NCI-H1092 treated with DMSO at 0.1 percent for 48 hours (cell line): ENCODE data around the gene TCEA3.

ENCODE experiments used
- DNase-seq: peaks from one replicate; lab custom pipeline; 2025; lab: John Stamatoyannopoulos, UW

TCEA3 gene

DNA sequence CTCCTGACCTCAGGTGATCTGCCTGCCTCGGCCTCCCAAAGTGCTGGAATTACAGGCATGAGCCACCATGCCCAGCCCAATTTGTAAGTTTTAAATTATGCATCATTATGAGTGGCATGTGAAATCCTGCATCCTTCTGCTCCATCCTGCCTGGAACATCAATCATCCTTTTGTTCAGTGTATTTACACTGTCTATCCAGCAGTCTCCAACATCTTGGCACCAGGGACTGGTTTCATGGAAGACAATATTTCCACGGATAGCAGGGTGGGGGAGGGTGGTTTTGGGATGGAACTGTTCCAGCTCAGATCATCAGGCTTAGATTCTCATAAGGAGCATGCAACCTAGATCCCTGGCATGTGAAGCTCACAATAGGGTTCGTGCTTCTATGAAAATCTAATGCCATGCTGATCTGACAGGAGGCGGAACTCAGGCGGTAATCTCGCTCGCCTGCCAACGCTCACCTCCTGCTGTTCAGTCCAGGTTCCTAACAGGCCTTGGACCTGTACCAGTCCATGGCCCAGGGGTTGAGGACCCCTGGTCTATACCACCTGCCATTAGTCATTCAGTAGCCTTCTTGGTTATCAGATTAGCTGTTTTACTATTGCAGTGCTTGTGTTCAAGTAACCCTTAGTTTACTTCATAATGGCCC lies 22.2 kb upstream of the TCEA3 start:
- peak; percentile 33 for DNase-seq

DNA sequence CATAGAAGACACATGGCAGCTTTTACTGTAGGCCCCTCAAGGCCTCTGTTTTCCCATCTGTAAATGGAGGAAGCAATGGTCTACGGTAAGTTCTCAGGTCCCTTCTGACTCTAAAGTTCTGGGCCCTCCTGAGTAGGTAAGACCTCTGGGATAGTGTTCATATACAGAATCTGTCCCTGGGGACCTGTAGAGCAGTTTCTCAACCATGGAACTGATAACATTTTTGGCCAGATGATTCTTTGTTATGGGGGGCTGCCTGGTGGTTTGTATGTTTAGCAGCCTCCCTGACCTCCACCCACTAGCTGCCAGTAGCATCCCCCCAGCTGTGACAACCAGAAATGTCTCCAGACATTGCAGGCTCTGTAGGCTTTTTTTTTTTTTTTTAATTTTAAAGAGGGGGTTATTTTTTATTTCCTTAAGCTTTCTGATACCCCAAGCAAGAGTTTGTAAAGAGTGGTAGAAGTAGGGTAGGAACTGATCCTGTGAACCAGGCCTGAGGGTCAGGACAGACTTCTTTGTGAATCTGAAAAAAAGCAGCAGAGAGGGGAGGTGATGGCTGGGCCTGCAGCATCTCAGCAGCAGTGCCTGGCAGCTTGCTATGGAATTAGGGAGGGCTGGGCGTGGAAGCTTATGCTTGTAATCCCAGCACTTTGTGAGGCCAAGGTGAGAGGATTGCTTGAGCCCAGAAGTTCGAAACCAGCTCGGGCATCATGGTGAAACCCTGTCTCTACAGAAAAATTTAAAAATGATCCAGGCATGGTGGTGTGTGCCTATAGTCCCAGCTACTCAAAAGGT lies 20.2 kb upstream of the TCEA3 start:
- no peak for DNase-seq

DNA sequence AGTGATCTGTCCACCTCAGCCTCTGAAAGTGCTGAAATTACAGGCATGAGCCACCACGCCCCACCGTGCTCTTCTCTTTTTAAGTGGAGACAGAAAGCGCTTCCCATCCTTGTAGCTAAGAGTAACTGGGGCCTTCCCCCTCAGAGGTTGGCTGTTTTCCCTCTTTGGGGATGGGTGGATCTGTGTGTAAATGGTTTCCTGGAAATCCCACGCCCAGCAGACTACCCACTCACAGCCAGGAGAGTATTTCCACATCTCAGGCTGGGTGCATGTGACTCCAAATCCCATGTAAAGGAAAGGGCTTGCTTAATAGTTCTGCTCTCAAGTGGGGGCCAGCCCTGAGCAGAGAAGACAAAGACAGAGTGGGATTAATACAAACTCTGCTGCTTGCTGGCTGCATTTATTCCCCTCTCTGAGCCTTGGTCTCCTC lies 19.6 kb upstream of the TCEA3 start:
- DNase-seq = no peak

DNA sequence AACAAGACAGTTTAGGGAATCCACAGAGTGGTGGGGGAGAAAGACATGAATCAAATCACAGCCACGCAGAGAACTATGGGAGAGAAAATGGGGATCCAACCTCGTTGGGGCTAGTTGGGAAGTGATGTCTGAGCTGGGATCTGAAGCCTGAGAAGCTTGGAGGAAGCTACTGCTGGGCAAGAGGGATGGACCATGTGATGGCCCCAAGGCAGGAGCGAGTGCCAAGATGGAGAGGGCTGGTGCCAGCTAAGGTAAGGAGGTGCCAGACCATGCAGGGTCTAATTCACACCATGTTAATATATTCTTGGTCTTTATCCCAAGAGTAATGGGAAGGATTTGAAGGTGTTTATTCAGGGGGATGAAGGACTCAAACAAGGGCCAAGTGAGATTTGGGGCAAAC lies 18.2 kb upstream of the TCEA3 start:
- no peak for DNase-seq

DNA sequence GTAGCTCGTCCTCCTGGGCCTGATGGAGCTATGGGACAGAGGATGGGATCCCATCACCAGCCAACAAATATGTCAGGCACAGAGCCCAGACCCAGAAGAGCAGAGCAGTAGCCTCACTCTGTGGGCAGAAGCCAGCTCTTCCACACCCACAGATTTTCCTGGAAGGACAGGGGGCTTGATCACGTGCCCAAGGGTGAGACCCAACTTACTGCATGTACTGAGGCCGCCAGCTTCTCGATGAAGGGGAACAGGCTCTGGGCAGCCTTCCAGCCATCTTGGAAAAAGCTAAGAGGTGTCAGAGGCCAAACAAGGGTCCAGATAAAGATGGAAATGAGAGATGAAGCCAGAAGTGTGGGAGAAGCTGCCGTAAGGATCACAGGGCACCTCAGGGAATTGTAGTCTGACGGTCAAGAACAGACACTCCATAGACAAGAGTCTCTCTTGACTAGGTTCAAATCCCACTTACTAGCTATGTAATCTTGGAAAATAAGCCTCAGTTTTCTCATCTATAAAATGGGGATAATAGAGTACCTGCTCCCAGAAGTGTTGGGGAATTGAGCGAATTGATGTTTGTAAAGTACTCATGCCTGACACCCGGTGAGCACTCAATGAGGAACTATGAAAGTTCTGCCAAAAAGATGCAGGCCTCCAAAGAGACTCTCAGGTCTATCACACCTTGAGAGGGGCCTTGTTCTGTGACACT lies 17.0 kb upstream of the TCEA3 start:
- DNase-seq = no peak

DNA sequence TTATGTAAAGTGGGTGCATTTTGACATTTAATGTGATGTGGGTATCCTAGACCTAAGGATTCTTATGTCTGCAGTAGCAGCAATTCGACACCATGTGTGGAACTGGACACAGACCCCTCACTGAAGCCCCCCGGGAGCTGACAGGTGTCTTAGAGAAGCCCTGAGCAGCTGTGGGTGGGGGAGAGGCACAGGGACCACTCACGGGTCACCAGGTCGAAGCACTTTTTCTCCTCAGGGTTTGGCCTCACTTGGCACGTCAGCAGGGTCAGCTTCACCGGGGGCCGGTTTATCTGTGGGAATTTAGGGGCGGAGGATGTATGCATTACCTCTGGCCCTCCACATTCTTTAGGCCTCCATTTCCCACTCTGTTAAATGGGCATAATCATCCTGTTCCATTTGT lies 14.0 kb upstream of the TCEA3 start:
- no peak for DNase-seq

DNA sequence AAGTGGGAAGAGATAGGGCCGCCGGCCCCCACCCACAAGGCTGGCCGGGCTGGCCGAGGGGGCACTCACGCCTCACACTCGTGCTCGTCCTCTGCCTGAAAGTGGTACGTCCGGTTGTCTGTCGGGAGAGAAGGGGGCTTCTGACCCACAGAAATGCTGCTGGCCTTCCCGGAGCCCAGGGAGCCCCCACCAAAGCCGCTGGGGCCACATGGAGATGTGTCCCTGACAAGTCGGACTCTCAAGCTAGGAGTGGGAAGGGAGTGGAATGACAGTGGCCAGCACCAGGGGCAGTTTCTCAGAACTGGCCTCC lies 12.8 kb upstream of the TCEA3 start:
- no peak for DNase-seq

DNA sequence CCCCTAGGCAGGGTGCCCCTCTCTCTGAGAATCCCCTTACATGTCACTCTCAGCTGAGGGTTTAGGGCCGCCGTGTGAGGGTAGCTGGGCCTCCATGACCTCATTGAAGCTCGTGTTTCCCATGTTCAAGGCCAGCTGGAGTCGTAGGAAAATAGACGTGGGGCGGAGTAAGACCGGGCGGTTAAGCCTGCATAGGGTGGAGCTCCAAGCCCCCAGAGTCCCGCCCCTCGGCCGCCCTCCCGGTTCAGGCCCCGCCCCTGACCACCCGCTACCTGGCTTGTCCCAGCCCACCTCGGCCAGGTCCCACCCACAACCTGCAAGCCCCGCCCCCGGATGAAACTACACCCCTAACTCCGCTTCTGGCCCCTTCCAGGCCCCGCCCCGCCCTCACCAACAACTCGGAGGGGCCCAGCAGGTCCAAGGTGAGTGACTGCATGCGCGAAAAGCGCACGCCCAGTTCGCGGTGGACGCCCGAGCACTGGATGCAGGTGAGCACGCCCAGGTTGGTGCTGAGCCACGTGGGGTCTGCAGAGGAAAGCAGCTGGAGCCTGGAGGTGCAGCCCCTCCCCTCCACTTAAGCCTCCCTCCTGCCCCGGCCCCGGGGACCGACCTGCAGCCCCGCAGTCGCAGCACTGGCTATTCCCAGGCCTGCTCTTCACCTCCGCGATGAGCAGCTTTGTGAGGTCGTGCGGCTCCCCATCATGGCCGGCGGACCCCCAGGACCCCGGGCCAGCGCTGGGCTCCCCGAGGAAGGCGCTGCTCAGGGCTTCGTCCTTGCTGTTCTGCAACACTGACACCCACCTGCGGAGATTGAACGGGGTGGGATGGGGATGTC lies 12.2 kb upstream of the TCEA3 start:
- no peak for DNase-seq

DNA sequence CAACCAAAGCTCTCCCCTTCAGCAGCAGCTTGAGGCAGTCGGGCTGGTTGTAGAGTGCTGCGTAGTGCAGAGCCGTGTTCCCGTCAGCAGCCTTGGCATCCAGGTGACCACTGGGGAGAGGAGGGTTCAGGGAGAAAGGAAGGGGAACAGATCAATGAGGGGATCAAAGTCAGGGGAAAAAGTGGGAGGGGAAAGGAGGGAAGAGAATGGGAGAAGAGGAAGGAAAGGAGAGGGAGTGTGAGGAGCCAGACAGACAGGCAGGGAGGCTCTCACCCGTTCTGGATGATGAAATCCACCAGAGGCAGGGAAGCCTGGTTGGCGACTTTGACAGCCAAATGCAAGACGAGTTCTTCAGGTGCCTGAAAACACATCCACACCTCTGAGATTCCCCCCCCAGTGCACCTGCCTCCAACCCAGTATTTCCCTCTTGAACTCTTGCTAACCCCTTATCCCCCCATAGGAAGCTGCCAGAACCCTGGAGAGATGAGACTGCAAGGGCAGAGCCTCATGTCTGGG lies 9.8 kb upstream of the TCEA3 start:
- no peak for DNase-seq

DNA sequence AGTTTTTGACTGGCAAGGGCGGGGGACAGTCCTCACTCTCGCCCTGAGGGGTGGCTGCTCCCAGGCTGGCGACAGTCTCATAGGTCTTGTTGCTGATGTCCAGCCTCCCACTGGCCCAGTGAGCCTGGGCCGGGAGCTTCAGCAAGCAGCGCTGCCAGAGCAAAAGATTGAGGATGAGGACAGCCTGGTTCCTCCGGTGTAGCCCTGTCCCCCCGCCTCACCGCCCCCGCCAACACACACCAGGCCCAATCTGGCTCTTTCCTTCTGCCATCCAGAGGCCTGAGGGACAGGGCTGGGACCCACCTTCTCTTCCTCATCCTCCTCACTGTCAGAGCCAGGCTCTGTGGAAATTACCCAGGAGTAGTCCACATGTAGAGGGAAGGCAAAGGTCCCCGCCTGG lies 8.6 kb upstream of the TCEA3 start:
- DNase-seq = no peak

DNA sequence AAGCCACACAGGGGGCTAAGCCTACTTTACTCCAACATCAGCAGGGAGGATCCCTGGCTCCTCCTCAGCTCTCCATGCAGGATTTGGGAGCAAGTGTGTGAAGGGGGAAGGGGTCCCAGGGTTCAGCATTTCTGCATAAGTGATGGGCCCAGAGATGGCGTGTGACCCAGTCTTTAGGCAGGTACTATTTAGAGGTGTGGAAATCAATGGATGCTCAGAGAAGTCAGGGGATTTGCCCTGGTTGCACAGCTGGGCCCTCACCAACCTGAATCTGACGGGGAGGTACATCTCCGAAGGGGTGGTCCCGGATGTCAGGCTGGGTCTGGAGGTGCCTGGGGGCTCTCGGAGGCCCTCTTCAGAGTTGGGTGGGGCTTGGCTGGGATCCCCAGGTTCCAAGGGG lies 6.9 kb upstream of the TCEA3 start:
- DNase-seq = no peak

DNA sequence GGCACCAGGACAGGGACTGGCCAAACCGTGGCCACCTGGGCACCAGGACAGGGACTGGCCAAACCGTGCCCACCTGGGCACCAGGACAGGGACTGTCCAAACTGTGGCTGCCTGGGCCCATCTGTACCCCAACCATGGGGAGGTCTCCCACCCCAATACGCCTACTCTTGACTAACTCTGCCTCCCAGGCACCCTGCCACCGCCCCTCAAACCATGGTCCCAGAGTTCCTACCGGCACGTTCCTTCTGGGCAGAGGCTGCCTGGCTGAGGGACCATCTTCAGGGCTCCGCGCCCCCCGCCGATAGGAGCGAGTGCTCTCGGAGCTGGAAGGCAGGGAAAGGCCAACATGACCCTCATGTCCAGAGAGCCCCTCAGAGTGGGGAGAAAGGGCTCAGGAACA lies 6.3 kb upstream of the TCEA3 start:
- no peak for DNase-seq

DNA sequence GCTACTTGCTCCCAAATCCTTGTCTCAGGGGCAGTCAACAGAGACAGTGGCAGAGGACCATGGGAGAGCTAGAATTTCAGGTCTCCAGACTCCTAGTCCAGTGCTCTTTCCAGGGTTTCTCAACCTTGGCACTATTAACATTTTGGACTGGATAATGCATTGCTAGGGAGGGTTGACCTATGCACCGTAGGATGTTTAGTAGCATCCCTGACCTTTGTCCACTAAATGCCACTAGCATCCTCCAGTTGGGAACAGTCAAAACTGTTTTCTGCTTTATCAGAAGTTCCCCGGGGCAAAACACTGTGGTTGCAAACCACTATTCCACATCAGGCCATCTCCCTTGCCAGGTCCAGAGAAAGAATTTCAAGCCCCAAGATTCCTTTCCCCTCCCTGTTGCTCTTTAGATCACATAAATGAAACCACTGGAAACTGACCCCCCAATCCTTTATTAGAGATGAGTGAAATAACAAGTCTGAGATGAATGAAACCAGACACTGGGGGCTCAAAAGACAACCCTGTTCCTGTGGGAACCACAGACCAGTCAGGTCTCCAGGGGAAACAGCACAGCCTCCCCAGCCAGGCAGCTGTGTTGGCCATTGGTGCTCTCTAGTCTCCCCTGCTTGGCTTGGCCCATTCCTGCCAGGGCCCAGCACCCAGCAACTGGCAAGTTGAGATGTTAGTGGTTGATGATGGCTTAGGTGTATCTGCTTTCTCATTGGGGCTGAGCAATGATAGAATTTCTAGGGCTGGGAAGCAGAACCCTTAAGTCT lies 3.8 kb upstream of the TCEA3 start:
- DNase-seq = no peak

DNA sequence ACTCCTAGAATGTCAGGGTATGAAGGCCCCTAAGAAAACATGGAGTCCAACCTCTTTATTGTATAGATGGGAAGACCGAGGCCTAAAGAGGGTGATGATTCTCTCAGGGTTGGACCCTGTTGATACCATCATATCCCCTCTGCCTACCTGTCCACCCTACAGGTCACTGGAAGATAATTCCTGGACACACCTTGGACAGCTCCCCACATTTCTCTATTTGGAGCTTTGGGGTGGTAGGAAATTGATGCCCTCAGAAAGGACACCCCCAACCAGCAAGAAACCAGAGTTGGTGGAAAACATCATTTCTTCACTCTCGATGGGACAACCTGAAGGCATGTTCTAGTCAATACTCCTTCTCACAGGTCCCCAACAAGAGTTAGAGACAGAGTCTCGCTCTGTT lies 3.0 kb upstream of the TCEA3 start:
- DNase-seq = no peak

DNA sequence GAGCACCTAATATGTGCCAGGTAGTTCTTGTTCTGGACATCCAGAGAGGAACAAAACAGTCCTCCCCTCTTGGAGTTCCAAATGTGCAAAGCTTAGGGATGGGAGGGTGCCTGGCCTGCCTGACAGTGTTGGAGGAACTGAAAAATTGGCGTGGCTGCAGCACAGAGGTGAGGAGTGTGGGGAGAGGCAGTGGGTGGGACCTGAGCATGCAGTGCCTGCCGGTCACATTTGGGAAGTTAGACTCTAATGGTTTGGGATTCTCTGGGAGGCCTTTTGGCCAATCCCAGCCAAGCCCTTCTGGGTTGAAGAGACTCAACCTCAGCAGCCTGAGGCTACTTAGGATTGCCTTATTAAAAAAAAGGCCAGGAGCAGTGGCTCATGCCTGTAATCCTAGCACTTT lies 2.3 kb upstream of the TCEA3 start:
- no peak for DNase-seq

DNA sequence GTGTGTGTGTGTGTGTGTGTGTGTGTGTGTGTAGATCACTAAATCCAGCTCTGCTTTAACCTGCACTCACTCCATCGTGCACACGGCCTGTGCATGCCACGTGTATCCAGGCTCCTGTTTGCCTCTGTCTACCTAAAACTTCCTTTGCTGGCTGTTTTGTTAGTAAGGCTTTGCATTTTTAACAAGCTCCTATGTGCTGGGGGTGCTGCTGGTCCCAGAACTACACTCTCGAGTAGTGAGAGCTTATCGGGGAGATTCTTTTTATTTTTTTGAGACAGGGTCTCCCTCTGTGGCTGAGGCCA lies 596 bp upstream of the TCEA3 start:
- no peak for DNase-seq

DNA sequence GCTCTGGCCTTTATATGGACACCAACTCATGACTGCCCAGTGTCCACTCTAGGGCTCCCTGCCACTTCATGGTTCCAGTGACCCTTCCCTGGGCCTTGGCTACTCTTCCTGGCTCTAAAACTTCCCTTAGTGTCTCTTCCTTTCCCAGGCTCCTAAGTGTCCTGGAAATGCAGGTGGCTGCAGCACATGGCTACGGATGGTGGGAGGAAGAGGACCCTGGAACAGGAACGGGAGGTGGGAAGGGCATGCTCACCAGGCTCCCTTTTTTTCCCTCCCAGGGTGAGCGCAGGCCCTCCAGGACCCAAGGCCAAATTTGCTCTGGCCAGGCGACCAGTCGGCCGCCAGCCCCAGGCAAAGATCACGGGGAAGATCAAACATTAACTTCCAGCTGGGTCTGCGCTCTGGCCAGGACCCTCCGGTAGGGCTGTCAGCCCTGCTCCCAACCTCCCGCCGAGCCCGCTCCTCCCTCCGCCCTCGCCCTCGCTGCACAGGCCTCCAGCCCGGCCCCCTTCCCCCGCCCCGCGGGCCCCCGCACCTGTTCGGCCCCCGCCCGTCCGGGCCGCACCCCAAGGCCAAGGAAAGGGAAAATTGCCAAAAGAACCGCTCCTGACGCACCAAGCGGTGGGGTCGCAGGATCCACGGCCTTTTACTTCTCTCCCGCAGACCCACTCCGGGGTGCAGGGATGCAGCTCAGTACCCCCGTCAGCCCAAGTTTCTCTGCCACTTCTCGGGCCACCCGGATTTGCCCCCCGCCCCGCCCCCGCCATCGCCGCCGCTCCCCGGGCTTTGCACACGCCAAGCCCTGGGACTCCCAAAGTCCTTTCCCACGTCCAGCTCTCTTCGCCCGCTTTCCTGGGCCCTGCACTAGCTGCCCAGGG lies 894 bp downstream of the TCEA3 start:
- no peak for DNase-seq

DNA sequence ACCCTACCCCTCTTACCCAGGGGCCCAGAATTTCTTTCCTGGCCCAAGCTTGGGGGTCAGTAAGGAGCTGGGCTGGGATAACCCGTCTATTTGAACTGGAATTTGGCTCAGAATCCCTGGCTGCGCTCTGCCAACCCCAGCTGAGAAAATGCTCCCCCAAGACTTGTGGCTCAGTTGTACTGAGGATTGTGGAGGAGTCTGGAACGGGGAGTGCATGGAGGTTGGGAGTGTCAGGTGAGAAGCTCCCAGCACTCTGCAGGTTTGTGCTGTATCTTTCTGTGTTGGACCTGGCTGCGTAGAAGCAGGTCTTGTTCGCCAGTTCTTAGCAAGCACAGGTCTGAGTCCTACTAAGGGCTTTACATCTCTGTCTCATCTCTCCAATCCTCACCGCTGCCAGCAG lies 1.6 kb downstream of the TCEA3 start:
- no peak for DNase-seq

DNA sequence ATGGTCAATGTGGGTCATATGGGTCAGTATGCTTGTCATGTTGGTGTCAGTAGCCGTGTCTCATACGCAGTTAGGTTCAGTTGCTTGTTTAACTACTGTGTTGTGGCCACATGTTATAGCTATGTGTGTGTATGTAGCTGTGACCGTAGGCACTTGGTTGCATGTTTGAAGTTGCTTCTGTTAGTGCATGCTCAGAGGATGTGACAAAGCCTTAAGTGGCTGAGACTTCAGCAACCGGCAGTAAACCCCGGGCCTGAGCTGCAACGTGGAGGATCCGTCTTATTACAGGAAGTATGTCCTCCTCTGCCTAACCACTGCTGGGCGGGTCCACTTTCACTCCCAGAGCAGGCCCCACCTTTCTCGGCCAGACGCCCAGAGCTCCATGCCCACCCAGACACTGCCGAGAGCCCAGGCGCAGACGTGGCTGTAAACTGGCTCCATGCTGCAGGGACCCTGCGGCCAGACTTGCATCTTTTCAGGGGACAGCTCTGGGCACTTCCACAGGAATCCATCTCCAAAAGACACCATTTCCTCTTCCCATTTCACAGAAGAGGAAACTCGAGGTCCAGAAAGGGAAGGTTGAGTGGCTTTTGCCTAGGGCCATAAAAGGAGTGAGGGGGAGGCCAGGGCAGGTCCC lies 2.2 kb downstream of the TCEA3 start:
- DNase-seq = peak; percentile 91

DNA sequence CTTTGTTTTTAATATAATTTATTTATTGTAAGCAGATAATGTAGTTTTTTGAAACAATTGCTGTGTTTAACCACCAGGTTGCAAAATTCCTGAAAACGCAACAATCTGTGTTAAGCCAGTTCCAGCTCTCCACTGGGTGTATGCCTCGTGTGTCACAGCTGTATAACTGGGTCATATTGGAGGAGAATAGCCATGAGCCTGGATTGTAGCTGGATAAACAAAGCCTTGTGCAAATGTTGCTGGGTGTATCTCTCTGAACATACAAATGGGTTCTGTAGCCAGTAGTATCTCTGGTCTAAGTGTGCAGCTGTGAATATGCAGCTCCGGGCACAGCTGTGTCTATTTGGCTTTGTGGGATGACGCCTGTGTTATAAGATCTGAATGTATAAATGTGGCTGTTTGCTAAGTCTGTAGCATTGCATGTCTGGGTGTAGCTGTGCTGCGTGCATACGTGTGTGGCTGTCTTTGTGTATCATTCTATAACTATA lies 2.8 kb downstream of the TCEA3 start:
- DNase-seq = no peak
